Activated T-helper 1 cell treated with anti-CD3 and anti-CD28 coated beads, Interleukin-2, amount 50 U/mL, for 16 hours (primary cell): Measurements from ENCODE around the gene PLS3.
"Not testable (repeated sequence)": the region's sequence is repeated elsewhere in the genome, so short reads cannot be mapped to it uniquely, and the experiment has no call there.

Source experiments
- DNase-seq, 2 donors: peaks; one replicate each; pipeline ENCODE4 v3.0.0-alpha.2; 2020; ENCODE audit warnings: low read depth in 1 of 2, low spot score in 1 of 2

The PLS3 gene

GRCh38 chrX:115560978-115561604, at the start of gene PLS3:
Gene PLS3, plus strand, starts transcription at chrX:115561174. Its CDS starts 49,077 bp downstream, at chrX:115610251.
- DNase-seq = no peak

DNA sequence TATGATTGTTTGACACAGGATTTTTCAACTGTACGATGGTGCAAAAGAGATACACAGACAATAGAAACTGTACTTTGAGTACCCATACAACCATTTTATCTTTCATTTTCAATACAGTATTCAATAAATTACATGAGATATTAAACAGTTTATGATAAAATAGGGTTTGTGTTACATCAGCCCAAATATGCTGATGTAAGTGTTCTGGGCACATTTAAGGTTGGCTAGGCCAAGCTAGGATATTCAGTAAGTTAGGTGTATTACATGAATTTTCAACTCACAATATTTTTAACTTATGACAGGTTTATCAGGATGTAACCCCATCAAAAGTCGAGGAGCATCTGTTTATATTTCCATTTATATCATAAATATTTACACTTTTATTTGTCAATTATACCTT, 42.9 kb upstream of the PLS3 start:
- no peak for DNase-seq

GRCh38 chrX:115521741-115522140, 39.2 kb upstream of the PLS3 start:
- no peak for DNase-seq

GRCh38 chrX:115522952-115523351, 38.0 kb upstream of the PLS3 start:
- no peak for DNase-seq

GRCh38 chrX:115525486-115525885, 35.5 kb upstream of the PLS3 start:
- no peak for DNase-seq

DNA sequence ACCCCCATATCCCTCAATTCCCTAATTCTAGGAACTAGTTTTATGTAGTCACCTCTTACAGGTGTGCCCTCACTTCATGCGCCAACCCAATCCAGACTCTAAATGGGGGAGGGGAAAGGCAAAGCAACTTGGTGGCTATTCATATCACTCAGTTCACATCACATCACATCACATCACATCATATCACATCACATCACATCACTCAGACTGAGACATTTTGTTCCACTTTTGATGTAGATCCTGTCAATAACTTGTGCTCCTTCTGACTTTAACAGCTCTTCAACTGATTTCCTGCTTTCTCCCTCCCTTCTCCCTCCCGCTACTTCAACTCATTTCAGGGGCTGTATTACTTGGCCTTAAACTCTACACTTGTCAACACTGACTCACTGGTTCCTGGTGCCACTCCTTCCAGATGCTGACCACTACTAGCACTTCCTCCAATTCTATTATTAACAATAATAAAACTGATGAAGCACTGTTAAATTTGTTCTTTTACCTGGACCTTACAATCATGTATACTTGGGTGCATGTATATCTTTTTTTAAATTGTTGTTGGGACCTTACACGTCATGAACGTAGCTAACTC, 29.1 kb upstream of the PLS3 start:
- DNase-seq = no peak

GRCh38 chrX:115533485-115533884, 27.5 kb upstream of the PLS3 start:
- no peak for DNase-seq

GRCh38 chrX:115534383-115534782, 26.6 kb upstream of the PLS3 start:
- DNase-seq = no peak

DNA sequence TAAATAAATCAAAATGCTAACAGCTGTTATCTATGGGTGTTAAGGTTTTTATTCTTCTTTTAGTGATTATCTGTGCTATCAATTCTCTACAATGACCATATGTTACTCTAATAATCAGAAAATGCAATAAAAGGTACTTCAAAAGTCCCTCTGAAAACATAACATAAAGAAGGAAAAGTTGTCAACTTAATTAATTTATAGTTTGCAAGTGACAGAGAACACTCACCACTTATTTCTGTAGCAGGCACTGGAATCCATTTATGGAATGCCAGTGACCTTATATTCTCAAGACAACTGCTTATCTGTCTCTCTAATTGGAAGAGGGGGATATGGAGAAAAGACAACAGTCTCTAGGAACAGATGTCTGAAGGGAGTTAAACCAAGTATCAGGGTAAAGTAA, 25.6 kb upstream of the PLS3 start:
- DNase-seq = no peak

- no peak for DNase-seq
Observed at GRCh38 chrX:115535844-115536243, 25.1 kb upstream of the PLS3 start.

DNA sequence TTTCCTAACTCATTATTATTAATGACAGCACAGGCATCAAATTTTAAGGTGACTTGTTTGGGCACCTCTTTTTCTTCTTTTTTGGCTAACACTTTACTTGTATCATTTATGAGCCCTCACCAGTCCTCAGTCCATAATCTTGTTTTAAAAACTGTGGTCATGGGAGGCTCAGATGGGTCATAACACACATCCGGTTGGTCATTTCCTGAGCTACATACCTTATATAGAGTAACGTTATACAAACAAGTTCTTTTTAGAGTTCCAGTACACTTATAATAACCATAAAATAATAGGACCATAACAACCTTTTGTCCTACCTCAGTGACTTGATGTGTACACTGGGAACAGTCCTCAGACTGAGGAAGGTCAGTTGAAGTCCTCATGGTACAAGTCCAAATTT, 21.1 kb upstream of the PLS3 start:
- DNase-seq = no peak

GRCh38 chrX:115541045-115541444, 19.9 kb upstream of the PLS3 start:
- DNase-seq = not testable (repeated sequence)

DNA sequence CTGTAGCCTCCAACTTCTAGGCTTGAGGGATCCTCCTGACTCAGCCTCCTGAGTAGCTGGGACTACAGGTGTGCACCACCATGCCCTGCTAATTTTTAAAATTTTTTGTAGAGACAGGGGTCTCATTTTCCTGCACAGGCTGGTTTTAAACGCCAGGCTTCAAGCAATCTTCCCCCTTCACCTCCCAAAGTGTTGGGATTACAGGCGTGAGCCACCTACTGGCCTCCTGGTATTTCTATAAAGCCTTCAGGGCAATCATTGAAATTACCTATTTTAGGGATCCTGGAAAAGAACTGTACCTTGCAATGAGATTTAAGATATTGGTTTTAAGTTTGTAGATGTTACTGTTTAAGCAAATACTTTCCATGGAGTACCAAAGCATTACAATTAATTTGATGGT, 13.5 kb upstream of the PLS3 start:
- DNase-seq = no peak

DNA sequence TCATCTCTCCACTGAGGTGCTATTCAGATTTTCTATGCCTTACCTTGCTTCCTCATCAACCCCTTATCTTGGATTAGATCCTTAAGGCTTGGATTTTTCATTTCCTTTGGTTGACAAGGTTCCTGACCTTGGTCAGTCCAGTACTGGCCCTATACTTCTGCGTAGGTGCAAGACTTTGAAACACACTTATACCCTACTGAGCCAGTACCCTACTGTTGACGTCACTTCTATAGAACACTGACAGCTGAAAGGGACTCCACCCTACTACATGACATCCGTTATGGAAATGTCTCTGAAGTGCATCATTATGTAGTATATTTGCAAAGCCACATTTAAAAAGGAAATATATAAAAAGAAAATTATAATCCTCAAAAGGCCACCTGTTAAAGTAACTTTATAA, 12.0 kb upstream of the PLS3 start:
- no peak for DNase-seq

- no peak for DNase-seq
Observed at GRCh38 chrX:115553171-115553570, 7.8 kb upstream of the PLS3 start.

- DNase-seq = no peak
Observed at GRCh38 chrX:115559672-115560071, 1.3 kb upstream of the PLS3 start.

DNA sequence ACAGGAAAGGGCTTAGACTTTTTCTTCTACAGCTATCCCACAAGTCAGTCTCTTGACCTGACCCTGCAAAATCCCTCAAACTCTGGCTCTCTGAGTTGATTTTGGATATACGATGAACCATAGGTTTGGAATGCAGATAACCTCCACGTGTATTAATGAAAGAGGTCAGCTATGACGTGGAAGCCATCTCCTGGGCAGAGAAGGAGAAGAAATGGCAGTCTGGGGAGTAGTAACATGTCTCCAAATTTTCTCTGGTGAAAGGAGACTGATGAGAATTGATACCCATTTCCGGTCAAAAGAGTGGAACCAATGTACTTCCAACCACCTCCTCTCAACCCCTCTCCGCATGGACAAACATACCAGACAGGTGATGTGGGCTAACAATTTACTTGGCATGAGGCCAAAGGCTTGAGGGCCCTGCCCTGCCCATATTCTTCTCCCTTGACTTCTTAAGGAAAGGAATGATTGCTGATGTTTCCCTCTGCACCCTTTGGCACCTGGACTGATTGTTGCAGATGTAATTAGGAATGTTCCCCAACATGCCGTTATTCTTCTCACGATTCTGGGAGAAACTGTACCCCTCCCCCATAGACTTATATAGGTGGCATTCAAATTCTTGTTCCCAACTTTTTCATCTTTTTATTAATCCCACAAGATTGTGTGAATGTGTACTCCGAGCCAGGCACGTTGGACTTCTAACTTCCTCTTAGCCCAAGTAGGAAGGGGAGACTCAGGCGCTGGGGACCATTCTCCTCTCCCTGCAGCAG, 580 bp upstream of the PLS3 start:
- no peak for DNase-seq

DNA sequence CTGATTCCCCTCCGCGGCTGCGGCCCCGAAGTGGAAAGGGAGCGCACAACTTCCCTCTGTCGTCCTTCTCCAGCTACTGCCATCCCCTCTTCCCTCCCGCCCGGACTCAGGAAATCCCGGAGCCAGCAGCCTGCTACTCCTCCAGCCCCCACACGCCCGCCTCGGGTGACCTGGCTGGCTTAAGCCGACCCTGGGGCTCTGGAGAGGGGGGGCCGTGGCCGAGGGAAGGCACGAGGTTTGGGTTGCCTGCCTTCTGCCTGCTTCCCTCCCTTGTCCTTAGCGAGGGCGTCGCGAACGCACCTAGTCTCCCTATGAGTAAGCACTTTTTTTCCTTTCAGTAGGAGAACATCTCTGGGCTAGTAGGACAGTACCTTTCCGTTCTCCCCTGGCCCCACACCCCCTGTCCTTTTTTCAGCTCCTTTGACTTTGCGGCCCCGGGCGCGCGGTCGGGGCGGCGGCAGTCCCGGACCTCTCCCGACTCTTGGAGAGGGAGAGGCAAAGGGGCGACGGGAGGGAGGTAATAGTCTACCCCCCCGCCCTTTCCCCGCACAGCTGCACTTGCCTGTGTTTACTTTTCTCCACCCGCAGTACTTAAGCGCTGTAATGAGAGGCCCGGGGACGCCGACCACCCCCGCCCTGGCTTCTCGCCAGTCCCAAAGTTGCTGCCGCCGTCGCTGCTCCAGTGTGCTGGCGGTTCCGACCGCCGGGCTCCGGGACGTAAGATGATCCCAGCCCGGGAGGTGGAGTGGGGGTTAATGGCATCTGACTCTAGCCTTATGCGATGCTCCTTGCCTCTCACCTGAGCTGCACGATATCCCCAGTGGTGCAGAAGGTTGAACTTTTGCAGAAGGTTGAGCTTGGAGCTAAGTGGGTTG, 868 bp downstream of the PLS3 start:
- no peak for DNase-seq

DNA sequence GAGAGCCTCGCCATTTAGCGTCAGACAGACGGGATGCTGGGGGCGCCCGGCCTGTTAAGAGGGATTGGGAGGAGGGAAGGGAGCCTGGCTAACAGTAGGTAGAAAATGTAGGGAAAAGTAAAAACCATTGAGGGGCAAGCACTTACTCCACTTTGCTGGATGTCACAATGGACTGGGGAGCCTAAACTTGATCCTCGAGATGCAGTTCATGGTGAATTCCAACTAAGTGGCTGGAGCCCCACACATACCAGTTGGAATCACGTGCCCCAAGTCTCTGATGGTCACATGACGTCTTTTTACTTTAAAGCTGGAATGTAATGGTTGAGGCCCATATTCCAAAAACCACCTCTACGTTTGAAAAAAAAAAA, 1.5 kb downstream of the PLS3 start:
- DNase-seq = no peak

- DNase-seq = no peak
Observed at GRCh38 chrX:115563633-115564162, 2.7 kb downstream of the PLS3 start.

DNA sequence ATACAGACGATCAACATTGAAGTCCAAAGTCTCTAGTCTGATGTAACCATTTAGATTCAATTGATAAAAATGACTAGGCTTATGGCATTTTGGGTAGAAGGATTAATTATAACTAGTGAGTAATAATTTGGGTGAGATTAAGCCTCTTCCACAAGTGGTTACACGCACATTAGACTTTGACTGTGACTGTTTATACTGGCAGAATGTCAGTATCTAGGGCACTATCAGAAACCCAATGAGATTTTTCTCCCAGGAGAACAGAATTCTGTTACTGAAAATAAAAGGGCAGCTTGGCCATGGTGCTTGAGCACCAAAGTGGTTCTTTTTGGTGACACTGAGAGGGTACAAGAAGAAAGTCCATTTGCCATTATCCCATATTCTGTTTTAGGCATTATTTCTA, 3.3 kb downstream of the PLS3 start:
- DNase-seq = no peak
